ENCODE results near the gene C1orf122.
A peak's percentile ranks its signal among the peaks of the same experiment; 100 is the strongest.

GRCh38 chr1:37811027-37811655 lies 3.6 kb downstream of the C1orf122 start:
- TF ChIP-seq CTCF (IDR thresholded peaks at IDR 0.05; ENCODE audit: insufficient read depth, low read length, poor library complexity, severe bottlenecking), result peak; percentile 89
- TF ChIP-seq EZH2phosphoT487 (conservative IDR thresholded peaks at IDR 0.05; ENCODE audit: low read length), result no peak

All from SU-DHL-6 (cell line).